GM19468 (cell line): ENCODE measurements around the gene MXD3.
"Not testable (repeated sequence)": the region's sequence is repeated elsewhere in the genome, so short reads cannot be mapped to it uniquely, and the experiment has no call there.

Experiments
- ATAC-seq: cut with Tn5 transposase; IDR thresholded peaks from one replicate; pipeline ENCODE4 v1.9.1; 2021; ENCODE audit warnings: mild to moderate bottlenecking, moderate library complexity, moderate number of reproducible peaks; ENCODE audit not compliant: unreplicated experiment; ENCODE audit errors: extremely low read depth

Gene MXD3

GRCh38 chr5:177306674-177307543, 4.8 kb downstream of the MXD3 start:
- no peak for ATAC-seq

DNA sequence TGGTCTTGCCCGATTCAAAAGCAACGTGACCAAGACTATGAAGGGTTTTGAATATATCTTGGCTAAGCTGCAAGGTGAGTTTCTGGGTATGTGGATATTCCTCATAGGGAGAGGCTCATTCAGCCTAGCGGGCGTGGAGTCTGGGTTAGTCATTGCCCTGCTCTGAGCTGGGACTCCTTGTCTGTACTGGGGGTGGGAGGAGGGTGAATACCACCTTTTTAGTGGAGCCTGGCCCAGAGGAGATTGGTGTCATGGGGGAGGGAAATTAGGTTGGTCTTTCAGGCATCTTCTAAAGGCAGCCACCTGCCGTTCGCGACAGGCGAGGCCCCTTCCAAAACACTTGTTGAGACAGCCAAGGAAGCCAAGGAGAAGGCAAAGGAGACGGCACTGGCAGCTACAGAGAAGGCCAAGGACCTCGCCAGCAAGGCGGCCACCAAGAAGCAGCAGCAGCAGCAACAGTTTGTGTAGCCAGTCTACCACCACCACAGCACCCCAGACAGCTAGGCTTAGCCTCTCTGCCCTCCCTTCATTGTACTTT, 5.5 kb downstream of the MXD3 start:
- ATAC-seq: not testable (repeated sequence)

- no peak for ATAC-seq
Measured at GRCh38 chr5:177304392-177305119, 7.1 kb downstream of the MXD3 start.

- ATAC-seq: no peak
Measured at GRCh38 chr5:177303925-177304391, 7.7 kb downstream of the MXD3 start.

- peak; percentile 27 for ATAC-seq
Measured at GRCh38 chr5:177303121-177303924, 8.4 kb downstream of the MXD3 start, which contains the start of the genes PRELID1 and RAB24. PRELID1 (plus strand) TSS chr5:177303799; CDS start chr5:177303986, 187 bp downstream. RAB24 (minus strand) TSS chr5:177303719; CDS start chr5:177303288, 431 bp downstream.

GRCh38 chr5:177302354-177303110, 9.2 kb downstream of the MXD3 start:
- ATAC-seq: no peak

DNA sequence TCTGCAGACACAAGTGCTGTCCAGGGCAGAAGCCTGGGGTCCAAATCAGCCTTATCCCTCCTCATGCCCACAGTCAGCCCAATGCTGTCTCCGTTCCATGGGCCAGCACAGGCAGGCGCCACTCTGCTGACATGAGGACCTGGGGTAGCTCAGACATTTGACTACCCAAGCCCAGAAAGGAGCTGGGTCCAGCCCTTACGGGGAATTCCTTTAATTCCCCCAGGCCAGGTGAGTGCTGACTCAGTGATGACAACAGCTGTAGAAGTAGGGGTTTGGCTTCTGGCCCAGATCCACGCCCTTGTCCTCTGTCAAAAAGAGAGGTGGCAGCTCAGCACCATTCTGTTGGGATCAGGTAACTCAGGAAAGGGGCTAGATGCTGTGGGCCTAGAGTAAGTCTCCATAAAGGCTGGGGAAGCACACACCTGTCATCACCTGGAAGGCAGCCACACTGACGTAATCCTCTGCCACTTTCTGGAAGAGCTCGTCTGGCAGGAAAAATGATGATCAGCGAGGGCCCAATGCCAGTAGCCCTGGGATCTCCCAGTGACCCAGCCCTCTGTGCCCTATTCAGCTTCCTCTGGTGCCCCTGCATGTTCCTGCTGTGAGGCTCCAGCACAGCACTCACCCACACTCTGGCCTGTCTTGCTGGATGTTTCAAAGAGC, 10.1 kb downstream of the MXD3 start:
- ATAC-seq: no peak

DNA sequence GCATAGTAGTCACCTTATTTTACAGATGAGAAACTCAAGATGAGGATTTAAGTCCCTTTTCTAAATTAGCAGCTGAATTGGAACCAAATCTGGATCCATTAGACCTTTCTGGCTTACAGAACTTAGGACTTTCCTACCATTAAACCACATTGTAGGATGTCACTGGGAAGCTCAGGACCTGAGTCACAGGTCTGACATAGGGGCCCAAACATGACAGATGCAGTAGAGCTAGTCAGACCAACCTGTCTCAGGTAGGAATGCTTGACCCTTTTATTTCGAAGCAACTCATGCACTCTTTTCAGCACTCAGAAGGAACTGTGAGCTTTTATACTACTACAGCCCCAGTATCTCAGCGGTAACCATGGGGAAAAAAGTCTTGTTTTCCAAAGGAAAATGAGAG, 10.7 kb downstream of the MXD3 start:
- ATAC-seq: no peak

GRCh38 chr5:177300236-177300880, 11.3 kb downstream of the MXD3 start:
- peak; percentile 38 for ATAC-seq

DNA sequence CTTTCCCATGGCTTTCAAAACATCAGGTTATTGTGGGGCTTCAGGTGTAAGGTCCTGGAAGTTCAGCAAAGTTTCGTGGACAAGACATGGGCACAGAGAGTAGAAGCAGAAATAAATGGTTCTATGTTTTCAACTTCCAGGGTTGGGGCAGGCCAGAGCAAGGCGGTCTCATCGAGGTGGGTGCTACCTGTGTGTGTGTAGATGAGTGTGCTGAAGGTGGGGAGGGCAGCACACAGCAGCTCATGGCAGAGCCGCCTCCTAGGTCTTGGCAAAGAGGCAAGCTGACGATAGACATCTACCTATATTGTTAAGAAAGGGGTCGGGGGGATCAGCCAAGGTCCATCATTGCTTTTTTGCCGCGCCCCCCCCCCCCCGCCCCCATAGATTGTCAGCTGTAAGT, 12.0 kb downstream of the MXD3 start:
- ATAC-seq: no peak

DNA sequence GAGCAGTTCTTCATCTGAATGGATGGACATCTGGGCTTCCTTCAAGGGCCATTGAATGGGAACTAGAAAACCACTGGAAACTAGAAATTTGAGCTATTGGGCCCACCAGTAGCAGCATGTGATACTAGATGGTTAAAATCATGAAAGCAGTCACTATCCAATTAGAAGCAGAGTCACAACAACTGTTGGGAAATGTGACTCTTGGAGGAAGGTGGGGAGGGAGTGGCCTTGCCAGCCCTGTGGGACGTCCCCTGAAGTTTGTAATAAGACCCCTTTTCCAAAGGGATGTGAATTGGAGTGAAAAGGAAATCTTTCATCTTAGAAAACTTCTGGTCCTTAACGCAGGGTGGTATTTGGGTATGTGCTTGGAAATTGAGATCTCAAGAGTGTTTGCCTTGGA, 13.8 kb downstream of the MXD3 start:
- no peak for ATAC-seq

DNA sequence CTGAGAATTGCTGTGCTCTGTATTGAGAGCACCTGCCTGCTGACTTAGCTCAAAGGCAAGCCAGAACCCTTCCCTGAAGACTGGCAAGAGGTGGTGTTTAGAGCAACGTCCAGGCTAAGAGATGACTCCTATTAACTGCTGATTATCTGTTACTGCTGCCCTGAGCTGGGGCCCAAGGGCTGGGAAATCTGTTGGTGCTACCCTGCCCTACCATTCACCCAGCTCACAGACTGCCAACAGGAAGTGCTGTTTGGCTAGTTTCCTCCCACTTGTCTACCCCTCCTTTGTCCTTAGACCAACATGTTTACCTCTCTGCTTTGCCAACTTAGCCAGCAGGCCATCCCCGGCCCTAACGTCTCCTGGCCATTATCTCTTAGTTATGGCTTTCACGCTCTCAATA, 15.1 kb downstream of the MXD3 start:
- no peak for ATAC-seq

GRCh38 chr5:177295924-177296323, 15.8 kb downstream of the MXD3 start:
- no peak for ATAC-seq

DNA sequence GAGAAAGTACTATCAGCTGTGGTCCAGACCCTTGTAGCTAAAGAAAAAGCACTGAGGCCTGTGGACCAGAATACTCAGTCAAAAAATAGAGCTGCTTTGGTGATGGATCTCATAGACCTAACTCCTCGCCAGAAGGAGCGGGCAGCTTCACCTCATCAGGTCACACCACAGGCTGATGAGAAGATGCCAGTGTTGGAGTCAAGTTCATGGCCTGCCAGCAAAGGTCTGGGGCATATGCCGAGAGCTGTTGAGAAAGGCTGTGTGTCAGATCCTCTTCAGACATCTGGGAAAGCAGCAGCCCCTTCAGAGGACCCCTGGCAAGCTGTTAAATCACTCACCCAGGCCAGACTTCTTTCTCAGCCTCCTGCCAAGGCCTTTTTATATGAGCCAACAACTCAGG, 17.1 kb downstream of the MXD3 start:
- ATAC-seq: no peak

GRCh38 chr5:177293819-177294581, 17.7 kb downstream of the MXD3 start:
- ATAC-seq: no peak

GRCh38 chr5:177291735-177292134, 20.0 kb downstream of the MXD3 start:
- no peak for ATAC-seq

- ATAC-seq: no peak
Measured at GRCh38 chr5:177290816-177291596, 20.7 kb downstream of the MXD3 start.
